Measurements from ENCODE around the gene DACH1.

The DACH1 gene

DNA sequence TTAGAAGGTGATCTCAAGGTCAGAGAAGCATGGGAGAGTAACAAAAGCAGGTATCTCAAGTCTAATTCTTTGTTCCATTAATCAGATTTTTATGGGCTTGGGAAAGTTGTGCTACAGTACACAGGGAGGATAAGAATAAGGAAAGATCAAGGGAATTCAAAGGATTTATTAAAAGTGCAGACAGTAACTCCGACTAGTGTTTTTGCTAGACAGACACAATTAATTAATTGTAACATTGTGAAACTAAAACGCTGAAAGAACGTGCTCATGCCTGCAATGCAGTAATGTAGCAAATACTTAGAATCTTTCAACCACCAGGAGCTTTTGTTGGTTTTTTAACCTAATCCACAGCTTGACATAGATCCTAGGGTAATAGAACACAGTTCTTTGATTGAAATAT, 221.5 kb downstream of the DACH1 start:
- no peak overlapping the region for H3K4me3 ChIP-seq (ENCODE audit: low read depth, low read length)
- no peak for DNase-seq (ENCODE audit: low read depth)

DNA sequence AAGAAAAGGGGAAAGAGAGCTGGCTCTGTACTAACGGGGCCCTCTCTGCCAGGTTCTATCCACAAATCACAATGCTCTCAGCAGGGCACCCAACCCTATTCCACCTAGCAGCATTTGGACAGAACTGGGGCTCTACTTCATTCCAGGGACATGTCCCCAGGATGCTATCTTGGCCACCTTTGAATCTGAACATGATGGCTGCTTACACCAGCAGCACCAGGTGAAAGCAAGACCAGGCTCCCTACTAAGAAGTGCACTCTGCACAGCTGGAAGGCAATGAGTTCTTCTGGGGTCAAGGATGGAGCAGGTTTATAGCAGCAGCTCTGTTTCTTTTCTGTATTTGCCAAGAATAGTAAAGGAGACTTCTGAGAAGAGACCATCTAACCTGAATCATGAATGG, 222.4 kb downstream of the DACH1 start:
- DNase-seq (ENCODE audit: low read depth), result no peak
- no peak overlapping the region for H3K4me3 ChIP-seq (ENCODE audit: low read depth, low read length)

DNA sequence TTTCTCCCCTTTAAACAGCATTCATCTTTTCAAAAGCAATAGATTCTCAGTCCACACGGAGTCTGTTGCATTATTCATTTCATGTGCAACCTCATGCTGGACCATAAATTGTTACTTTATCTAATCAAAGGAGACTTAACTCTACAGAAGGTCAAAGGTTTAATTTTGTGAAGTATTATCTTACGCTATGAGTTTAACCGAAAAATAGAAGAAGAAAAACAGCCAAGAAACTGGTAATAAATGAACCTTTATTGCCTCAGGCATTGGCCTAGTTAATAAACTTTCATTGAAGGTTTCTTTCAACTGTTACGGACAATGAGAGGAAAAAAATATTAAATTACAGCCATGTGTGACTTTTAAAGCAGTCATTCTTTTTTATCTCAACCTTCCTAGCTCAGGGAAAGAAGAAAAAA, 223.6 kb downstream of the DACH1 start:
- no peak for DNase-seq (ENCODE audit: low read depth)
- no peak overlapping the region for H3K4me3 ChIP-seq (ENCODE audit: low read depth, low read length)

DNA sequence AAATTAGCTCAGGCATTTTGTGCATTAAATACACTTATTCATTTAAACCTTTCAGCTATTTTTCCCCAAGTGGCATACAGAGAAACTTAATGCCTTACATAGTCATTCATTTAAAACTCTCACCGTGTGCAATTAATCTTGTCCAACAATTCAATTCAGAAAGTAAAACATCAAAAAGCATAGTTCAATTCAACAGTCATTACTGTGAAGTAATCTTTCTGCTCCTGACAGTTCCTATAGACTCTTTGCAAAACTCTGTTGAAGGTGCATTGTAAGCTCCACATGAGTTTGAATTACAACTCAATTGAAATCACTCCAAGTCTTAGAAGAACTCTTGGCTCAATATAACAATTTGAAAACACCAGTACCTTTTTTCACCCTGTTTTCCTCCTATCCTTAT, 228.3 kb downstream of the DACH1 start:
- no peak overlapping the region for H3K4me3 ChIP-seq (ENCODE audit: low read depth, low read length)
- DNase-seq (ENCODE audit: low read depth), result no peak

DNA sequence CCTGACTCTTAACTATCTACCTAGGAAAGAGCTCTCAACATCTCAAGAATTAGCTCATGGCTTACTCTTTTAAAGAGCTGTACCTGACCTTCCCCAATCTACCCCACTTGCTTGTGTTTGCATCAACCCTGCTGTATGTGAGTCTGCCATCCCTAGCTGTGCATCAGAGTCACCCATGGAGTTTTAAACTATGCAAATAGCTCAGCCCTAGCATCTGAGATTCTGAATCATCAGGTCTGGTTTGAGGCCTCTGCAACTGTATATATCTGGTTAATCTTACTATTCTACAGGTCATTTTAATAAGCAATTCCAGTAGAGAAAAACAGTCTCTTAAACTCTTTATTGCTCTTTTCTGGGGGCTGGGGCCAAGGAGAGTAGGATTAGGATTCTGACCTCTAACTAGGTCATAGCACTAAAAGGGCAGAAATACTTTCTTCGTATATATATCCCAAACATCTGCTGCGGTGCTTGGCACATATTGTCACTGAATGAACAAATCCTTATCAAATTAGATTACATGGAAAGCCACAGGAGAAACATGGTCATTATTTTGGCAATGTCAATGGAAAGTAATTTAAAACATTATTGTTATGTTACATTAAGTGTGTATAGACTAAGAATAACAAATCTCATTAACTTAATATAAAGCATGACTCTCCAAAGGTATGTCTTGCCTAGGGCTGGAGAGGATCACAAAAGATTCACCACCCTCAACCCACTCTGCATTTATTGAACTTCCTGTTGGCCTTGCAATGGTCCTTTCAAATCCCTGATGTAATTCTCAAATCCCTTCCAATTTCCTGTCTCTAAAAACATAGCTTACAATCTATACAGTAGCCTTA, 232.2 kb downstream of the DACH1 start:
- no peak for DNase-seq (ENCODE audit: low read depth)

DNA sequence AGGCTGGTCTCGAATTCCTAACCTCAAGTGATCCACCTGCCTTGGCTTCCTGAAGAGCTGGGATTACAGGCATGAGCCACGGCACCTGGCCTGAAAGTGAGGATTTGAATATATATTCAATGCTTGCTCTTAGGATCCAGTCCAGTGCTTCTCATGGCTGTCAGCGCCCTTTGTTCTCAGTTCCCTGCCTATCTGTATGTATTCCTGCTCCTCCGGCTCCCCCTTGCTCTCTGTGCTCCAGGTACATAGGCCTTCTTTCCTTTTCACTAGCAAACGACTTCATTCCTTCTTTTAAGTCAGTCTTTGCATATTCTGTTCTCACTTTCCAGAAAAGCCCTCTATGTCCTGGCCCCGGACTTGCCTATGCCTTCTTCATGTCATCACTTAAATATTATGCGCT, 232.8 kb downstream of the DACH1 start:
- no peak overlapping the region for H3K4me3 ChIP-seq (ENCODE audit: low read depth, low read length)
- no peak for DNase-seq (ENCODE audit: low read depth)

More for the DNA sequence above, 232.2 kb downstream of the DACH1 start:
- no peak overlapping the region for H3K4me3 ChIP-seq (ENCODE audit: low read depth, low read length)

DNA sequence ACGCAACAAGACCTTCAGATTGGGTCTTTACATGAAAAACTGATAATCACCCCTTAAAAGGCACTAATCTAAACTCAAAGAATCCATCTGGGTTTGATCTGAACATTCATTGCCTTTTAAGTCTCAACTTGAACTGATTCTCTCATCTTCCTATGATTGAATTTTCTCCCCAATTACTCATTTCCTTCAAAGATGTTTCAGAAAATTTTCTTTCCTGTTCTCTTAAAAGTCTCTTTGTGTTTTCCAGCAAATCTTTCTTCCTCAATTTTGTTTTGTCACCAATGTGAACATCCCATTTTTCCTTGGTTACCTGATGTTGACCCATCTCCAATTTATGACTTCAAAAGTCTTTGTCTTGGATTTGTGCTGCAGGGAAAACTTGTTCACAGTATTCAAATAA, 234.3 kb downstream of the DACH1 start:
- H3K4me3 ChIP-seq (ENCODE audit: low read depth, low read length), result no peak overlapping the region
- no peak for DNase-seq (ENCODE audit: low read depth)

DNA sequence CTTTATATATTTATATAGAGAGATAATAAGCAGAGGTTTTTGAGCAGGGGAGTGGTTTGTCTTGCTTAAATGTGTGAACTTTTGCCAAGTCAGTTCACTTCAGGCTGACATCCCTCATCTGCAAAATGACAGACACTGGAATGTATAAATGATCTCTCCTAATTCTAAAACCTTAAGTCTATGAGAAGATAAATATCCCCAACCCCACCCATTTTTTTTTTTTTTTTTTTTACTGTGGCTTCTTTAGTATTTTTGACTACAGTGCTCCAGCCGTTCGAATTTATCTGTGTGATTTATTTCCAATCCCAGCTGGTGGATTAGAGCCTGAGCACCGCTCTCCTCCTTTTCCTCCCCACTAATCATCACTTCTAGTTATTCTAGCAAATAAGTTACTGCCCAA, 234.8 kb downstream of the DACH1 start:
- DNase-seq (ENCODE audit: low read depth), result no peak

DNA sequence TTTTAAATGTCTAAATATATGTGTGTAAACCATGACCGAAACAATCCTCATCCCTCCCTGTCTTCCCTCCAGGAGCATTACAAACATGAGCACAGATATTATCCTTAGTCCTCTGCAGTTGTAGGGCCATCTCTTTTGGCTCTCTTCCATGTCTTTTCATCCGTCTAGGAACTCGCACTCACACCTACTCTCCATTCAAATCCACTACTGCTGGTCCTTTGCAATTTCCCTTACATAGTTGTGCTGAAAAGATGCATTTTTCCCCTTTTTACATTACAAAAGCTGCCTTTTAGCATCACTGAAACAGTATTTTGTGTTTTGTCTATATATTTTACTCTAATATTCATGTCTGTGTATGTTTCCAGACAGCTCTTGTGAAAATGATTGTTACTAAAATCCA, 237.8 kb downstream of the DACH1 start:
- no peak for DNase-seq (ENCODE audit: low read depth)
- H3K4me3 ChIP-seq (ENCODE audit: low read depth, low read length), result no peak overlapping the region

More for the DNA sequence above, 234.8 kb downstream of the DACH1 start:
- no peak overlapping the region for H3K4me3 ChIP-seq (ENCODE audit: low read depth, low read length)

DNA sequence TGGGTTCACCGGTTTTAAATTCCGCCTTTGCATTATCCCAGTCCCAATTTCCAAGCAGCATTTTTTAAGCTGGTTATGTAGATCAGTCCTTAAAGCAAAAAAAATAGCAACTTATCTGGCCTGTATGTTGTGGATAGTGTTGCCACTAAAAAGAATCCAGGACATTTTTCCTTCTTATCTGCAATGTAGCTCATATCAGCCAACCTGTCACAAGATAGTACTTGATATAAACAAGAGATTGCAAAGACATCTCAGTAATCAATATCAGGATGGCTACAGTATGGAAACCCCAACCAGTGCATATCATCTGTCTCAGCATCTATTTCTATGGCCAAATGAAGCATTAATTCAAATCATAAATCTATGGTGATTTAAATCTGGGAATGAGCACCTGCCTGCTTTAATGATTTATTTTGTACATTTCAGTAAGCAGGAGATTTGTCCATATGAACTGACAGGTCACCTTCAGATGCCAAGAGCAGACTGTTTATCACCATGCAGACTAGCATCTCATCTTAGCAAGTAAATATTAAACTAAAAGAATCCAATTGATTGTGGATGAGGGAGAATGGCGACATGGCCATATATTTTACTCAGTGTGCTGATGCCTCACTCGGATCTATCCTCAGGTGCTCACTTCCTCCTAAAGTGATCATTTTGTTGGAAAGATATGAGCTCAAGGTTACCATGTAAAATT, 240.4 kb downstream of the DACH1 start:
- H3K4me3 ChIP-seq (ENCODE audit: low read depth, low read length), result no peak overlapping the region
- DNase-seq (ENCODE audit: low read depth), result no peak

DNA sequence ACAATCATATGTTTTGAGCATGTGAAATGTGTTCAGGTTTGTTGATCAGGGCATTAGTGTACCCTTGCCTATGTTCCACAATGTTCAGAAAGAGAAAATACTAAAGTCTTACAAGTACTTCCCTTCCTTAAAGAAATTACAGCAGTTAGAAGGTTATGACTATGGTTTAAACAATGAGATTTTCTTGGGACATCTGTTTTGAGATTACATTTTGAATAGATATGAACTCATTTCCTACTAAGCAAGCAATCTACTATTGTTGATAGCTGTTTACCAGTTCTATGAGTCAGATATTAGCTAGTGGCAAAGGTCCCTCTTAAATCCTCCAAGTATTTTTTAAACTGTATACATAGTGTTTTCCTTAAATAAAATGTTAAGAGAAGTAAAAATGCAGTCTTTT, 241.3 kb downstream of the DACH1 start:
- no peak overlapping the region for H3K4me3 ChIP-seq (ENCODE audit: low read depth, low read length)
- no peak for DNase-seq (ENCODE audit: low read depth)

DNA sequence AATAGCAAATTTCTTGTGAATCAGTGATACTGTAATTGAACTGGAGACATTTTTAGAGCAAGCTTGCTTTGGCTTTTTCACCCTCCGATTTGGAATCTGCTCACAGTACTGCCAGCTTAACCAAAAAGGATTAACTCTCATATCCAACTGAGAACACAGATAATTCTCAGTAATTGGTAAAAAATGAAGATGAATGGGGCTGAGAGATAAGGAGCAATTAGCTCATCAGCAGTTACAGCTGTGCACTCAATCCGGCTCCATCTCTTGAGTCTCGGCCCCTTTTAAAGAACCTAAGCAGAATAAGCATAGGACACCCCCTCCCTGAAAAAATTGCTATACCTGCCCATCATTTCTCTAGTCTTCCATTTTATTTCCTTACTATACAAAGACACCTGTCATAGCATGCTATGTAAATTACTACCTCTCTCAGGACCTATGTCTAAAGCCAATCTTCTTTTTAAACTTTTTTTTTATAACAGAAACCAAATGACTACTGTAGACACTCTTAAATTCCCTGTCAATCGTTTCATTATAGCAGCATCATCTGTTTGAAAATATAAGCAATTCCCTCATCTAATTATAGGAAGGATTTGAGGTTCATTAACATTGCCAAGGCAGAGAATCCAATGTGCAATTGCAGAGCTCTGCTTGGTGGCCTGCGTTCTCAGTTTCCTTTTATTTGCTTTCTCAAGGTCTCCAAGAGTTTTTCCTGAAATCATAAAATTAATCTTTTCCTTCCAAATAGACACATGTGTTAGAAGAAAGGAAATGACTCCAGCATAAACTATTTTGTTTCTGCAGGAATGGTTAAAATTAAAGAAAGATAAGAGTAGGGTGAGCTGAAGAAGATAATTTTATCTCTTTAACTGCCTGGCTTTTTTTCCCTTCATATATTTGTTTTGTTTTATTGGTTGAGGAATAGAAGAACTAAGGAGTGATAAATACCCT, 242.1 kb downstream of the DACH1 start:
- DNase-seq (ENCODE audit: low read depth), result no peak
- no peak overlapping the region for H3K4me3 ChIP-seq (ENCODE audit: low read depth, low read length)

DNA sequence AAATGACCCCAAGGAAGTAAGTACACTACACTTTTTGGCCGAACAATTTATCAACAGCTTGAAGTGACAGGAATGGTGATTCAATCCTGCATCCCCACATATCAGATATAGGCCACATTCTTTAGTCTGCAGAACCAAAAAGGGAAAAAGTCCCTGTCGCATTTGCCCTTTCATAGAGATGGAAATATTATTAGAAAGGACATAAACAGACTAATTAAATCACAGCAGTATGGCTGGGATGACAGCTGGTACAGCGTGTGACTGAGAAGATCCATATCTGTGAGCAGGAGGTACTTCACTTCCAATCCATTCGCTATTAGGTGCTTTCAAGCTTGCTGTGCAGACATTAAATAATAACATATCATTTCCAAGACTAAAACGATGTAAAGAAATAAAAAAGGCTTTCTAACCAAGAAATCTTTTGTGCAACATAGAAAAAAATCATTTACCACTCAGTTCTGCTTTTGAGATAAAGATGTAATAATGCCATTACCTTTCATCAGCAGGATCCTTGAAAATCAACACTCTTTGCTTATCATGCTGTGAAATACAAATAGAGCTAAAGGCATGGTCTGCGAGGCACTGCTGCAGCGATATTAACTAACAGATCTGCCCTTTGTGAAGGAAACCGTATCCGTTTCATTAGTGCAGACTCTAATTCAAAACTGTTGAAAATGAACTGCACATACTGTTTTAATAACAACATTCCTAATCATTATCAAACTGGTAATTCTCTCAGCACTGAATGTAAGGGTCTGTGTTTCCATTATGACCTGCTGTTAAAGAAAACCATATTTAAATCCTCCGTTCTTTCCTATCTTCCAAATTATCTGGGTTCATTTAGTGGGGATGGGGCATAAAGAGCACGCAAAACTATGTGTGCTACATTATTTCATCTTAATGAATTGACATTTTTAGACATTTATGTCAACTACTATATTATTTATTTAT, 245.6 kb downstream of the DACH1 start:
- H3K4me3 ChIP-seq (ENCODE audit: low read depth, low read length), result no peak overlapping the region
- no peak for DNase-seq (ENCODE audit: low read depth)

DNA sequence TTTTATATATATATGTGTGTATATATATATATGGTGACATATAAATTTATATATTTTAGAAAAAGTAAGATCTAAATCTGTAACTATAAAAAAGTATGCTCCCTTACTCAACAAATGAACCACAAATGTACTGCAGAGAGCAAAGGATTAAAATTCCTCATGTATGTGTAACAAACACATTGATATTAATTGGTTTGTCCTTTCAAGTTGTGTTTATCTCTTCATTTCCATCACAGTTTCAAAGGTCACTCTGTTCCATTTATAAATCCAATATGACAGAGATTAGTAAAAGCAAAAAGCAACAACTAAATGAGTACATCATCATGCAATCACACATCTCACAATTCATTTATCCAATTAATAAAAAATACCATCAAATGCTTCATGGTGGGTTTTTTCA, 247.9 kb downstream of the DACH1 start:
- no peak overlapping the region for H3K4me3 ChIP-seq (ENCODE audit: low read depth, low read length)
- DNase-seq (ENCODE audit: low read depth), result no peak

DNA sequence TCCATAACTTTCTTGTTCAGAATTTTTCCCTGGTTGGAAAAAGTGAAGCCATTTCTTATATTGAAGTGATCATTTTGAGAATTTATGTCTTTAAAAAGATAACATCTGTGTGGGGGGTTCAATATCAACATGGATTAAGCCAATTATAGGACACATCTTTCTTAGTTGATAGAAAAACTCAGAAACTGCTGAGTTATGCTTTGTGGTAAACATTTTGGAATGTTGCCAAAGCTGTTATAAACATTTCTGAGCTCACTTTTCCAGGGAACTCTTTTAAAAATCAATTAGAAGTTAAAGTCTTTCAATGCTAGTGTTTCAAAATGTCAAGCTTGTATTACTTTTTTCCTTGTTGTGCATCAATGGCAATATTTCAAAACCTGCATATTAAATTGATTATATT, 248.8 kb downstream of the DACH1 start:
- DNase-seq (ENCODE audit: low read depth), result no peak
- no peak overlapping the region for H3K4me3 ChIP-seq (ENCODE audit: low read depth, low read length)

DNA sequence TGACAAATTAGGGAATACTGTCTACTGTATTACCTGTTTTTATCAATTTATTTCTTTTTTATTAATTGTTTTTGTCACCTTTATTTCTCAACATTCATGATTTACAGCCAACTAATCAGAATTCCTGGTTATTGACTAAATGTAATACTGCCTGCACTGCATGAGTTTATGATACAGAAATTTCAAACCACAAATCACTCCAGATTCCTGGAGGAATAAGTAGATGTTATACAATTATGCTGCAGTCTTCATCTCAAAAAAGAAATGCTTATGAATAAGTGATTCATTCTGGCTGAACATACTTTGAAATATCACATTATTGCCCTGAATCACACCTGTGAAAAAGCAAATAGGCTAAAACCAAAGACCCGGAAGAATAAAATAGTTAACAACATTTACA, 249.7 kb downstream of the DACH1 start:
- no peak overlapping the region for H3K4me3 ChIP-seq (ENCODE audit: low read depth, low read length)
- DNase-seq (ENCODE audit: low read depth), result no peak

DNA sequence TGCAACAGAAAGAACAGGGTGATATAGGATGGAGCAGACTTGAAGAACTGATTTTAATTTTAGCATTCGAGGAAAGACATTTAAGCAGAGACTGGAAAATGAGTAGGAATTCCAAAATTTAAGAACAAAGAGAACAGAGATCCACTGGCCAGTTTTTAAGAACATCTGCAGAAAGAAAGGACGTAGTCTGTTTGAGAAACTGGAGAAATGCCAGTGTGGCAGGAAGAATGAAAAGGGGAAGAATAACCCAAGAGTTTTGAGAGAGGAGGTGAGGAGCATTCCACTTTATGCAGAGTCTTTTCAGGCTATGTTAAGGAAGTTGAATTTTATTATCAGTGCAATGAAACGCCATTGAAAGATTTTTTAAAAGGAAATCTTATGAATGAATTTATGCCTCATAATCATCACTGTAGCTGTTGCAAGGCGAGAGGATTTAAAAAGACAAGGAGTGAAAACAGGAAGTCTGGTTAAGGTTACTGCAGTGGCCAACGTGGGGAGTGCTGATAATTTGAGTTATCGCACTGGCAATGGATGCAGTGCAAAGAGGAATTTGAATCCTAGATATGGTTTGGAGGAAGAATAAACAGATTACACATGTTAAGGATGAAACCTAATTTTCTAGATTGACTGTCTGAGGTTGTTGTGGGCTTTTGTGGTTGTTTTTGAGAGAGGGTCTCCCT, 253.8 kb downstream of the DACH1 start:
- DNase-seq (ENCODE audit: low read depth), result no peak
- H3K4me3 ChIP-seq (ENCODE audit: low read depth, low read length), result no peak overlapping the region

DNA sequence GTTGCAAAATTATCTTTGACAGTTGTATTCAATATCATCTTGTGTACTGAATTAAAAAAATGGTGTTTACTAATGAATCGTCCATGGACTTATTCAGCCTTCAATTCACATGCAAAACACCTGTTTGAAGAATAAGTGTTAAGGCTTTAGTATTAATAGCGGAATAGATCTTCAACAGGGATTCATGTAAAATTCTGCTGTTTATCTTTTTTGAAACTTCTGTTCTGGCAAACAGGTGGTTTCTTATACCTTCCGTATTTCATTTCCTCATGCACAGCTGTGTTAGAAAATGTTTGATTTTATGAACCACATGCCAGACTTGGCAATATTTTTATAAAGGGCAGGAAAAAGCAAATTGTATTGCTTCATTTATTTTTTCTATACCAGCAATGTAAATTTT, 255.7 kb downstream of the DACH1 start:
- no peak overlapping the region for H3K4me3 ChIP-seq (ENCODE audit: low read depth, low read length)

More for the DNA sequence above, 255.7 kb downstream of the DACH1 start:
- no peak for DNase-seq (ENCODE audit: low read depth)
